K562 (cell line): ENCODE measurements around the gene ZFP62. TPM values are rescaled to one million over a fixed set of nuclear protein-coding genes. Genes with fewer than 3 reads are reported as not detected.

Experiments used
- ARID1B ChIP-seq: fragments of 450-650 bp; IDR thresholded peaks from 2 replicates; pipeline ENCODE4 v1.6.1; 2016; ENCODE audit warnings: antibody characterized with exemption, mild to moderate bottlenecking, inconsistent platforms
- FOXK1 ChIP-seq: sonication (generic); formaldehyde crosslinking; IDR thresholded peaks from 2 replicates; pipeline ENCODE4 v1.8.0; 2022; ENCODE audit warnings: missing genetic modification reagents, mild to moderate bottlenecking, borderline replicate concordance
- FOXO4 ChIP-seq: fragments of 450-650 bp; formaldehyde crosslinking; IDR thresholded peaks from 2 replicates; pipeline ENCODE4 v1.4.0; 2020; ENCODE audit warnings: mild to moderate bottlenecking, moderate library complexity
- KAT7 ChIP-seq: sonication (generic); formaldehyde crosslinking; IDR thresholded peaks from 2 replicates; pipeline ENCODE4 v1.8.0; 2022; ENCODE audit warnings: missing genetic modification reagents, mild to moderate bottlenecking, borderline replicate concordance
- MTF1 ChIP-seq: fragments of 250-450 bp; sonication (Bioruptor Pico); IDR thresholded peaks from 2 replicates; pipeline ENCODE4 v1.9.0; 2021; ENCODE audit warnings: moderate library complexity, mild to moderate bottlenecking, inconsistent platforms, borderline replicate concordance
- PCBP2 ChIP-seq: fragments of 200-400 bp; formaldehyde crosslinking; IDR thresholded peaks from 2 replicates; pipeline ENCODE4 v1.6.1; 2018; ENCODE audit warnings: low read length, low read depth, mild to moderate bottlenecking, moderate library complexity; ENCODE audit not compliant: poor library complexity, severe bottlenecking
- RREB1 ChIP-seq: fragments of 250-450 bp; sonication (Bioruptor Pico); IDR thresholded peaks from 2 replicates; pipeline ENCODE4 v1.4.0; 2020
- ZBTB34 ChIP-seq: fragments of 250-450 bp; sonication (Bioruptor Pico); IDR thresholded peaks from 2 replicates; pipeline ENCODE4 v1.8.0; 2021; ENCODE audit warnings: mild to moderate bottlenecking, moderate library complexity
- ZNF277 ChIP-seq: fragments of 250-450 bp; sonication (Bioruptor Pico); IDR thresholded peaks from 2 replicates; pipeline ENCODE4 v1.8.0; 2022; ENCODE audit warnings: inconsistent platforms, mild to moderate bottlenecking, moderate library complexity, borderline replicate concordance
- ZNF280A ChIP-seq: fragments of 450-650 bp; IDR thresholded peaks from 2 replicates; pipeline ENCODE4 v1.6.1; 2018; ENCODE audit warnings: mild to moderate bottlenecking, low read depth; ENCODE audit not compliant: partially characterized antibody
- ZNF699 ChIP-seq: fragments of 250-450 bp; sonication (Bioruptor Pico); IDR thresholded peaks from 2 replicates; pipeline ENCODE4 v1.8.0; 2021; ENCODE audit warnings: mild to moderate bottlenecking, moderate library complexity; ENCODE audit not compliant: insufficient replicate concordance
- polyA plus RNA-seq, 8 experiments: library from polyadenylated mRNA; depleted of rRNA in 4 of 8; stranded (reverse) in 5 of 8; unstranded in 3 of 8; fragments of >200 nt; fragmentation: Nextera tagmentation in 2 of 8; fragmentation: Illumina TruSeq in 1 of 8; extraction: Ambion mirVana in 2 of 8; extraction: Trizol in 1 of 8; gene quantifications; 2 replicates each; pipeline versions ENCODE4 v1.2.1 to v1.2.3, GENCODE V29; 2011 to 2014; ENCODE audit warnings: inconsistent platforms in 1 of 8, missing spikeins in 1 of 8
- total RNA-seq, 7 experiments: library from RNA; depleted of rRNA in 6 of 7; stranded (reverse); fragments of >200 nt in 6 of 7; fragmentation: Illumina TruSeq in 2 of 7; extraction: Trizol in 2 of 7; gene quantifications; 2 replicates each; pipeline versions ENCODE4 v1.2.1 to v1.2.3, GENCODE V29; 2011 to 2021; ENCODE audit warnings: low replicate concordance in 1 of 7

The ZFP62 gene
- total and polyA plus RNA-seq, 9 of the 15 experiments (the other 6 are each of a cell fraction or from before 2014, with no cell fraction given): 12.2 to 37.5 (median 25.0) TPM

GRCh38 chr5:180831139-180832093 lies 29.7 kb downstream of the ZFP62 start (continued):
- TF ChIP-seq RREB1 (CRISPR knock-in tag) (no peak), MTF1 (CRISPR knock-in tag) (no peak), FOXO4 (no peak), KAT7 (CRISPR knock-in tag) (peak; percentile 64; the same call in 1 of the 2 replicates), PCBP2 (no peak), FOXK1 (CRISPR knock-in tag) (no peak), ARID1B (no peak), ZNF277 (CRISPR knock-in tag) (no peak), ZNF699 (no peak), ZNF280A (no peak), ZBTB34 (no peak)
